ENCODE measurements around the gene ANO5. TPM values are rescaled to one million over a fixed set of nuclear protein-coding genes. Genes with fewer than 3 reads are reported as not detected.
A peak's percentile ranks its signal among the peaks of the same experiment; 100 is the strongest.

ANO5 gene
- total RNA-seq, 1 experiment from 2014 or later = not detected

GRCh38 chr11:22165087-22165486 is 27.8 kb upstream of the ANO5 start:
- no peaks in the 10 kb centered on the region for H3K36me3 Mint-ChIP-seq (ENCODE audit: insufficient read depth, unreplicated experiment)
- no peak overlapping the region for H3K4me3 Mint-ChIP-seq (ENCODE audit: unreplicated experiment)
- Histone ChIP-seq H3K9me3 (no peaks in the 10 kb centered on the region), H3K4me1 (no peaks in the 10 kb centered on the region), H3K36me3 (ENCODE audit: control insufficient read depth, insufficient read depth, low read length) (no peaks in the 10 kb centered on the region), H3K27me3 (replicated peaks; ENCODE audit: control insufficient read depth, insufficient read depth, low read length) (no peaks in the 10 kb centered on the region), H3K4me3 (ENCODE audit: low read depth, low read length) (no peak overlapping the region)
- no TSS peak for BruUV-seq (replicated peaks)
- TF ChIP-seq CTCF (IDR thresholded peaks at IDR 0.05; ENCODE audit: insufficient read depth in 1 of 2, low read depth in 1 of 2, low read length in 1 of 2, severe bottlenecking in 1 of 2, unreplicated experiment in 1 of 2) = no peak
- ChIA-PET CTCF (no interaction called here), POLR2A (no interaction called here)
- H3K4me1 Mint-ChIP-seq (ENCODE audit: low read depth, unreplicated experiment) = no peaks in the 10 kb centered on the region
- no peak for DNase-seq
- H3K9me3 Mint-ChIP-seq (ENCODE audit: unreplicated experiment) = no peaks in the 10 kb centered on the region
- H3K27me3 Mint-ChIP-seq (ENCODE audit: insufficient read depth, unreplicated experiment) = peaks cover 7% of the 10 kb centered on the region
- no peak overlapping the region for H3K27ac Mint-ChIP-seq (ENCODE audit: unreplicated experiment)
- intact Hi-C loops (cut with micrococcal nuclease; ENCODE audit: unreplicated experiment) = no loop called here

GRCh38 chr11:22165759-22166513 is 26.9 kb upstream of the ANO5 start:
- H3K36me3 Mint-ChIP-seq (ENCODE audit: insufficient read depth, unreplicated experiment) = no peaks in the 10 kb centered on the region
- no peak overlapping the region for H3K27ac Mint-ChIP-seq (ENCODE audit: unreplicated experiment)
- CTCF ChIA-PET = no interaction called here
- H3K4me1 ChIP-seq = no peaks in the 10 kb centered on the region
- H3K27me3 Mint-ChIP-seq (ENCODE audit: insufficient read depth, unreplicated experiment) = peaks cover 7% of the 10 kb centered on the region
- no peak overlapping the region for H3K4me3 Mint-ChIP-seq (ENCODE audit: unreplicated experiment)
- H3K9me3 Mint-ChIP-seq (ENCODE audit: unreplicated experiment) = no peaks in the 10 kb centered on the region
- intact Hi-C loops (cut with micrococcal nuclease; ENCODE audit: unreplicated experiment) = no loop called here
- no peak overlapping the region for H3K4me3 ChIP-seq (ENCODE audit: low read depth, low read length)
- no peaks in the 10 kb centered on the region for H3K4me1 Mint-ChIP-seq (ENCODE audit: low read depth, unreplicated experiment)
- POLR2A ChIA-PET = no interaction called here
- H3K36me3 ChIP-seq (ENCODE audit: control insufficient read depth, insufficient read depth, low read length) = no peaks in the 10 kb centered on the region
- H3K9me3 ChIP-seq = no peaks in the 10 kb centered on the region
- DNase-seq = no peak
- BruUV-seq (replicated peaks) = no TSS peak
- no peak for TF ChIP-seq CTCF (IDR thresholded peaks at IDR 0.05; ENCODE audit: insufficient read depth in 1 of 2, low read depth in 1 of 2, low read length in 1 of 2, severe bottlenecking in 1 of 2, unreplicated experiment in 1 of 2)
- no peaks in the 10 kb centered on the region for H3K27me3 ChIP-seq (replicated peaks; ENCODE audit: control insufficient read depth, insufficient read depth, low read length)

- no peak overlapping the region for H3K27ac Mint-ChIP-seq (ENCODE audit: unreplicated experiment)
- DNase-seq = no peak
- intact Hi-C loops (cut with micrococcal nuclease; ENCODE audit: unreplicated experiment) = loop anchor here (1.0 kb wide), 1 partner anchor 134 kb away; no protein-coding TSS in a partner anchor
These were observed 23.1 kb upstream of the ANO5 start for GRCh38 chr11:22169833-22170232.

More at GRCh38 chr11:22169833-22170232, 23.1 kb upstream of the ANO5 start:
- ChIA-PET POLR2A (no interaction called here), CTCF (no interaction called here)
- Histone ChIP-seq H3K36me3 (ENCODE audit: control insufficient read depth, insufficient read depth, low read length) (no peaks in the 10 kb centered on the region), H3K9me3 (no peaks in the 10 kb centered on the region), H3K4me3 (ENCODE audit: low read depth, low read length) (no peak overlapping the region), H3K4me1 (no peaks in the 10 kb centered on the region), H3K27me3 (replicated peaks; ENCODE audit: control insufficient read depth, insufficient read depth, low read length) (no peaks in the 10 kb centered on the region)
- no peaks in the 10 kb centered on the region for H3K4me1 Mint-ChIP-seq (ENCODE audit: low read depth, unreplicated experiment)
- no peaks in the 10 kb centered on the region for H3K36me3 Mint-ChIP-seq (ENCODE audit: insufficient read depth, unreplicated experiment)
- TF ChIP-seq CTCF (IDR thresholded peaks at IDR 0.05; ENCODE audit: insufficient read depth in 1 of 2, low read depth in 1 of 2, low read length in 1 of 2, severe bottlenecking in 1 of 2, unreplicated experiment in 1 of 2) = peak; percentile 10 to 32
- H3K4me3 Mint-ChIP-seq (ENCODE audit: unreplicated experiment) = no peak overlapping the region
- no TSS peak for BruUV-seq (replicated peaks)
- H3K27me3 Mint-ChIP-seq (ENCODE audit: insufficient read depth, unreplicated experiment) = peaks cover 3% of the 10 kb centered on the region
- H3K9me3 Mint-ChIP-seq (ENCODE audit: unreplicated experiment) = no peaks in the 10 kb centered on the region
